Stimulated activated CD8-positive, alpha-beta memory T cell treated with anti-CD3 and anti-CD28 coated beads, Interleukin-15, amount 100 ng/mL, for 4 hours (primary cell): ENCODE results near the gene EML1.

Source experiments
- DNase-seq, 2 donors: peaks; one replicate each; pipeline ENCODE4 v3.0.0-alpha.2; 2020; ENCODE audit warnings: low read depth in 2 of 2

Gene EML1

GRCh38 chr14:99803803-99804202, 10.6 kb downstream of the EML1 start:
- no peak for DNase-seq

- no peak for DNase-seq
Measured at GRCh38 chr14:99805757-99806439, 12.7 kb downstream of the EML1 start.

GRCh38 chr14:99806836-99807235, 13.6 kb downstream of the EML1 start:
- no peak for DNase-seq

- DNase-seq: no peak
Measured at GRCh38 chr14:99807413-99808153, 14.4 kb downstream of the EML1 start.

- DNase-seq: no peak
Measured at GRCh38 chr14:99808154-99808505, 14.9 kb downstream of the EML1 start.

GRCh38 chr14:99808515-99808914, 15.3 kb downstream of the EML1 start:
- no peak for DNase-seq

GRCh38 chr14:99809360-99809759, 16.1 kb downstream of the EML1 start:
- DNase-seq: no peak

GRCh38 chr14:99809859-99810558, 16.8 kb downstream of the EML1 start:
- DNase-seq: no peak

GRCh38 chr14:99810559-99810874, 17.3 kb downstream of the EML1 start:
- no peak for DNase-seq

GRCh38 chr14:99812096-99812750, 19.0 kb downstream of the EML1 start:
- DNase-seq: no peak

GRCh38 chr14:99812892-99813291, 19.7 kb downstream of the EML1 start:
- DNase-seq: no peak

GRCh38 chr14:99815696-99816095, 22.5 kb downstream of the EML1 start:
- no peak for DNase-seq

GRCh38 chr14:99816217-99816616, 23.0 kb downstream of the EML1 start:
- DNase-seq: no peak

- no peak for DNase-seq
Measured at GRCh38 chr14:99816642-99817041, 23.4 kb downstream of the EML1 start.

- no peak for DNase-seq
Measured at GRCh38 chr14:99817331-99817730, 24.1 kb downstream of the EML1 start.

- DNase-seq: no peak
Measured at GRCh38 chr14:99818503-99819036, 25.4 kb downstream of the EML1 start.

GRCh38 chr14:99819514-99819913, 26.3 kb downstream of the EML1 start:
- DNase-seq: no peak

- DNase-seq: no peak
Measured at GRCh38 chr14:99820702-99821331, 27.6 kb downstream of the EML1 start.

GRCh38 chr14:99821519-99822508, 28.6 kb downstream of the EML1 start:
- DNase-seq: no peak

GRCh38 chr14:99822800-99823455, 29.7 kb downstream of the EML1 start:
- DNase-seq: no peak
